GM19468 (cell line): ENCODE measurements around the gene NBPF1.
"Not testable (repeated sequence)": the region's sequence is repeated elsewhere in the genome, so short reads cannot be mapped to it uniquely, and the experiment has no call there.

Experiments used
- ATAC-seq: cut with Tn5 transposase; IDR thresholded peaks from one replicate; pipeline ENCODE4 v1.9.1; 2021; ENCODE audit warnings: mild to moderate bottlenecking, moderate library complexity, moderate number of reproducible peaks; ENCODE audit not compliant: unreplicated experiment; ENCODE audit errors: extremely low read depth

Gene NBPF1

GRCh38 chr1:16560498-16560897 is 52.9 kb downstream of the NBPF1 start:
- not testable (repeated sequence) for ATAC-seq

- ATAC-seq, result not testable (repeated sequence)
These were observed 53.7 kb downstream of the NBPF1 start for GRCh38 chr1:16559688-16560087.

DNA sequence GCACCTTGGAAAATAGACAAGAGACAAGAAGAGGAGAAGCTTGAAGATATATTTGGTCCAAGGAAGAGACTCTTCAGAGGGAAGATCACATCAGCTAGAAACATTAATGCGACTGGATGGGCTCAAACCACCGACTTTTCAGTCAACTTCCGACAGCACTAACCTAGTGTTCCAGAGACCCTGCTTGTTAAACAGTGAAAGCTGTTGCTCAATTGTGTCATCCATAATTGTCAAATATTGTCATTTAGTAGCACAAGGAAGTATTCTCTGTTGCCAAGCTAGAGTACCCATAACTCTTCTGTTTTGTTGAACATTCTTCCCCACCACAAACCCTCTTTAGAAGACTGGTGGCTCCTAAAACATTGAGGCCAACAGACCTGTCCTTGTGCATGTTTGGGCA is 56.3 kb downstream of the NBPF1 start:
- ATAC-seq, result not testable (repeated sequence)

DNA sequence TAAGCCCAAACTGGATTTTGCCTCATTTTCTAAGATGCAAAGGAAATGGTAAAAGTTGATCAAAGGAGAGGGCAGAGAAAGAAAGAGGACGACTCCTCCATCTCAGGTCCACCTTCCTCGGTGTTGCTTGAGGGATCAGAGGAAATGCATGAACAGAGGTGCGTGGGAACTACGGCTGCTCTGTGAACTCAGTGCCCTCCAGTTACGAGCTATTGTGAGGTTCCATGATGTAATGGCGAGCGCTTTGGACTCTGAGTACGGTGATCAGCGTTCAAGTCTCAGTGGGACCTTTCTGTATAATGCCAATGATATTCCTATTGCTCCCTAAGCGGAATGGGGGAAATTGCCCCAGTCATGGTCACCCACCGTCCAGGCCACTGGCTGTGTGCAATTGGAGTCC is 60.1 kb downstream of the NBPF1 start:
- ATAC-seq, result not testable (repeated sequence)

- not testable (repeated sequence) for ATAC-seq
These were observed 63.0 kb downstream of the NBPF1 start for GRCh38 chr1:16550212-16550918.

- not testable (repeated sequence) for ATAC-seq
These were observed 63.8 kb downstream of the NBPF1 start for GRCh38 chr1:16549545-16549944.

DNA sequence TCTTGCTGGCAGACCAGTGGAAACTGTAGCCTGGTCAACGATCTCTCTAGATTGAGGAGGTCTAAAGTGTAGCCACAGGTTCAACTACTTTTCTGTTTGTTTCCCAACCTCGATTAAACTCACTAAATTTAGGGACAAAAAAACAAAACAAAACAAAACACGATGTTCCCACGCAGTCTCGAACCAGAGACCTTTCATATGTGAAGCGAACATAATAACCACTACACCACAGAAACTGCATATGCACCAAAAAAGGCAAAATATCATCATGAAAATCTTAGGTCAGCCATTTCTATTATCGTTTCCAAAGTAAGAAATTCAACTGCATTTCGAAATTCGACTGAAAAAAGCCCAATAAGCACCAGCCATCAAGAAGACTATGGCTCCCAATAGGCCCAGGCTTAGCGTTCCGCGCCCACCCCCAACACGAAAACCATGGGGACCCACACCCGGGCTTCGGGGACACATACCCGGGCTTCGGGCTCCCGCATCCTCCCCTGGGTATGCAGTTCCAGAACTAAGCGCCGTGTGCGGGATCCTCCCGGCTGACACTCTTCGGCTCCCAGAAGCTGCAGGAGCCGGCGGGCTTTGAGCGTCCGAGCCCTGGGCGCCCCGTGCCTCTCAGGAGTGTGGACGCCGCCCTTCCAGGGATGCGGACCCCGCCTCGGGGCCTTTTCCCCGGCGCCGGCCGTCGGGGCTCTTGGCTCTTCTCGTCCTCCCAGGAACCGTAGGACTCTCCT is 65.7 kb downstream of the NBPF1 start:
- not testable (repeated sequence) for ATAC-seq

DNA sequence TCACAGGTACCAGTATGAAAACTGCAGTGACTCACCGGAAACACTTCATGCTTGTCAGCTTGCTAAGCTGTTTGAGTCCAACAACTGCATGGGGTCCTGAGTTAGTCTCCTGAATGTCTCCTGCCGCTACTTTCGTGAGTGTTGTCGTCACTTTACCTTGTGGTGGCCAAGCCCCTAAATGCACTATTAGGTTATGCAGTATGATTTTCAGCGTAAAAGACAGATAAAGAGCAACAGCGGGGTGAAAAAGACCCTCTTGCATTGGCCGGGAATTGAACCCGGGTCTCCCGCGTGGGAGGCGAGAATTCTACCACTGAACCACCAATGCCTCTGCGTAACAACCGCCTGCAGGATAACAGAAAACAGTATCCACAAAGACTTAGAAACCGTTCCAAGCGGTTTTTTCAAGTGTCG is 67.7 kb downstream of the NBPF1 start:
- ATAC-seq, result not testable (repeated sequence)

- not testable (repeated sequence) for ATAC-seq
These were observed 72.9 kb downstream of the NBPF1 start for GRCh38 chr1:16540421-16540893.

DNA sequence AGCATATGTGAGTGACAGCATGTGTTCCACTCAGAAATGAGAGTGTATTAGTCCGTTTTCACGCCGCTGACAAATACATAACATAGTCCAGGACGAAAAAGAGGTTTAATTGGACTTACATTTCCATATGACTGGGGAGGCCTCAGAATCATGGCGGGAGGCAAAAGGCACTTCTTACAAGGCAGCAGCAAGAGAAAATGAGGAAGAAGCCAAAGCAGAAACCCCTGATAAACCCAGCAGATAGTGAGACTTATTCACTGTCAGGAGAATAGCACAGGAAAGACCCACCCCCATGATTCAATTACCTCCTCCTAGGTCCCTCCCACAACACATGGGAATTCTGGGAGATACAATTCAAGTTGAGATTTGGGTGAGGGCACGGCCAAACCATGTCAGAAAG is 75.8 kb downstream of the NBPF1 start:
- ATAC-seq, result not testable (repeated sequence)

- ATAC-seq, result not testable (repeated sequence)
These were observed 76.6 kb downstream of the NBPF1 start for GRCh38 chr1:16536796-16537195.

- not testable (repeated sequence) for ATAC-seq
These were observed 77.5 kb downstream of the NBPF1 start for GRCh38 chr1:16535898-16536297.

- ATAC-seq, result not testable (repeated sequence)
These were observed 77.9 kb downstream of the NBPF1 start for GRCh38 chr1:16535487-16535886.

DNA sequence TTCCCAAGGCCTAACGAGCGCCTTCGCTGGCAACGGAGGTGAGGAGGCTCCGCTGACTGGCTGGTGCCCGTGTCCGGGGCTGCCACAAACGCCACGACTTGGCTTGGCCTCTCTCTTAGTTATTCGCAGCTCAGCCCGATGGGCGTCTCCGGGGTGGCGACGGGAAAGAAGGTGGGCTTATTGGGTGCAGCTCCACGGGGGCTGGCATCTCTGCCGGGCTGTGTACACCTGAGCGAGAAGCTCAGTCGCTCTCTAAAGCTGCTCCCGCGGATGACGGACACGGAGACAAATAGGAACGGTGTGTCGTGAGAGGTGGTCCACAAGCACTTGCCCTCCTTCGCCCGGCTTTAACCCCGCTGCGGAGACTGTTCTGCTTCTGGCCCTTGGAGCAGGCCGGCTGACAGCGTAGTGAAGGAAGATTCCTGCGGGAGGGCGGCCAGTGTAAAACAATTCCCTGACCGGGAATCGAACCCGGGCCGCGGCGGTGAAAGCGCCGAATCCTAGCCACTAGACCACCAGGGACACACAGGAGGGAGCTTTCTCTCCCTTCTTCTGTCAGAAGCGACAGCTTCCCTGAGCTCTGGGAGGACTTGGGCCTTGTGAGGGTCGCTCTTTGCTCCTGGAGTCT is 78.4 kb downstream of the NBPF1 start:
- ATAC-seq, result not testable (repeated sequence)

DNA sequence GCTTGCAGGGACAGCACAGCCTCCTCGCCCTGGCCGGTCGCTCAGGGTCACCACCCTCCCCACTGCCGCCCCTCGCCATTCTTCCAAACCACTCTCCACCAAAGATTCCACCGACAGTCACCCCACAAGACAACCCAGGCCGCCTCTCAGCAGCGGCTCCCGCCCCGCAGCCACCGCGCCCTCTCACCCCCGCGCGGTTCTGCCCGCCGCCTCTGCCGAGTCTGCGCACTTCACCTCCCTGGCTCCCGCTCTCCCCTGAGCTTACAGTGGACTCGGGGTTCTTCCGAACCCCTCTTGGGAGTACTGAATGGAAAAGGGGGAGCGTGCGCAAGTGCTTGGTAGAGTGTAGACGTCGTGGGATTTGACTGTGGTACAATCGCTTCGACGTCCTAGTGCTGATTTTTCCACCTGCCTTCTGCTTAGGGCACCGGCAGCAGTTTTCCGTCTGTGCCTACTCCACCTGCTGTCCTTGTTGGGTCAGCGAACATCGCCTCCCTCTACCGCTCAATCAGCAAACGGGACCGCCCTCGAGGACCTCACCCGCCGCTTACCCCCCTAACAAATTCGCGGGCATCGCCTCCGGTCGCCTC is 79.0 kb downstream of the NBPF1 start:
- not testable (repeated sequence) for ATAC-seq

- ATAC-seq, result not testable (repeated sequence)
These were observed 81.0 kb downstream of the NBPF1 start for GRCh38 chr1:16532235-16532991.

GRCh38 chr1:16528338-16528737 is 85.0 kb downstream of the NBPF1 start:
- ATAC-seq, result not testable (repeated sequence)

DNA sequence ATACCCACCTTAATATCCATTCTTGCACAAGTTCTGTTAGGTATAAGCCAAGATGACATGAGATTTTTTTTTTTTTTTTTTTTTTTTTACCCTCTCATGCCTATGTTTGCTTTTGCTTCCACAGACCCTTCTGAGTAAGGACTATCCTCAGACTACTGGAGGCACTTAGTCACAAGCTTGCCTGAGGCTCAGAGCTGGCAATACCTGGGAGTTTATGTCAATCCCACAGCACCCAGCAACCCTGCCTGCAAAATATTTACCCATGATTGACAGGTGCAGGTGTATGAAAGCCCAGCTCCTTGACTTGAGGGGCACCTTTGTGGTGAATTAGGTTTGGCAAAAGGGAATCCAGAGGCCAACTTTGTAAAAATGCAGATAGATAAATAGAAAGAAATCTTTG is 87.6 kb downstream of the NBPF1 start:
- not testable (repeated sequence) for ATAC-seq

GRCh38 chr1:16521679-16522078 is 91.7 kb downstream of the NBPF1 start:
- not testable (repeated sequence) for ATAC-seq

GRCh38 chr1:16521288-16521583 is 92.1 kb downstream of the NBPF1 start:
- no peak for ATAC-seq
